GM12872 (cell line): ENCODE data around the gene MAGED1.
A peak's percentile ranks its signal among the peaks of the same experiment; 100 is the strongest.

Source experiments
- TF ChIP-seq, protein P1 (sequence below): IDR thresholded peaks from 3 replicates; pipeline ENCODE4 v1.5.1; 2011; ENCODE audit warnings: low read depth, mild to moderate bottlenecking, low read length, moderate library complexity; ENCODE audit not compliant: insufficient read depth

Gene MAGED1

GRCh38 chrX:51857159-51857733 lies 36.2 kb upstream of the MAGED1 start:
- TF ChIP-seq, protein P1, sequence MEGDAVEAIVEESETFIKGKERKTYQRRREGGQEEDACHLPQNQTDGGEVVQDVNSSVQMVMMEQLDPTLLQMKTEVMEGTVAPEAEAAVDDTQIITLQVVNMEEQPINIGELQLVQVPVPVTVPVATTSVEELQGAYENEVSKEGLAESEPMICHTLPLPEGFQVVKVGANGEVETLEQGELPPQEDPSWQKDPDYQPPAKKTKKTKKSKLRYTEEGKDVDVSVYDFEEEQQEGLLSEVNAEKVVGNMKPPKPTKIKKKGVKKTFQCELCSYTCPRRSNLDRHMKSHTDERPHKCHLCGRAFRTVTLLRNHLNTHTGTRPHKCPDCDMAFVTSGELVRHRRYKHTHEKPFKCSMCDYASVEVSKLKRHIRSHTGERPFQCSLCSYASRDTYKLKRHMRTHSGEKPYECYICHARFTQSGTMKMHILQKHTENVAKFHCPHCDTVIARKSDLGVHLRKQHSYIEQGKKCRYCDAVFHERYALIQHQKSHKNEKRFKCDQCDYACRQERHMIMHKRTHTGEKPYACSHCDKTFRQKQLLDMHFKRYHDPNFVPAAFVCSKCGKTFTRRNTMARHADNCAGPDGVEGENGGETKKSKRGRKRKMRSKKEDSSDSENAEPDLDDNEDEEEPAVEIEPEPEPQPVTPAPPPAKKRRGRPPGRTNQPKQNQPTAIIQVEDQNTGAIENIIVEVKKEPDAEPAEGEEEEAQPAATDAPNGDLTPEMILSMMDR, result no peak

GRCh38 chrX:51860679-51861078 lies 32.7 kb upstream of the MAGED1 start:
- TF ChIP-seq, protein P1, result peak; percentile 54; the same call in 2 of the 3 replicates

DNA sequence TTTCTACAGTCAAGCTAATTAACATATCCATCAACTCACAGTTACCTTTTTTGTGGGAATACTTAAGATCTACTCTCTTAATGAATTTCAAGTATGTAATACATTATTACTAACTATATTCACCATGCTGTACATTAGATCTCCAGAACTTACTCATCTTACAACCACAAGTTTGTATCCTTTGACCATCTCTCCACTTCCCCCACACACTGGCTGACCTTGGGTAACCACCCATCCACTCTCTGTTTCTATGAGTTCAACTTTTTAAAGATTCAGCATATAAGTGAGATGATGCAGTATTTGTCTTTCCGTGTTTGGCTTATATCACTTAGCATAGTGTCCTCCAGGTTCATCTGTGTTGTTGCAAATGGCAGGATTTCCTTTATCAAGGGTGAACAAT lies 30.5 kb upstream of the MAGED1 start:
- TF ChIP-seq, protein P1, result no peak

DNA sequence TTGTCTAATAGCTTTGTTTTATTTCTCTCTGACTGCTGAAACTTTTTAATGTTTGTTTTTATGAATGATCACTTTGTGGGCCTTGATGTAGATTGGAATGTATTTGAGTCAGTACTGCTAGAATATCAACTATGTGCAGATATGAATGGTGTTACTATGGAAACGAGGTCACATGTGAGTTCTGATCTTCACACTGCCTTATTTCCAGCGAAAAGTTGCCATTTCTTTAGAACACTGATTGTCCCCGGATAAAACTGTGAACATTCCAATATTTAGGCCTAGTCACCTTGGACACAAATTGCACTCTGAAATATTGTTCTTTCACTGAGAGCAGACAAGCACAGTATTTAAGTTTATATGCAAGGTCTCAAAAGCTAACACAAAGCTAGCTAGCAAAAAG lies 27.2 kb upstream of the MAGED1 start:
- TF ChIP-seq, protein P1, result no peak

GRCh38 chrX:51867626-51868025 lies 25.8 kb upstream of the MAGED1 start:
- TF ChIP-seq, protein P1, result no peak

- TF ChIP-seq, protein P1, result no peak
Observed at GRCh38 chrX:51870354-51870753, 23.1 kb upstream of the MAGED1 start.

DNA sequence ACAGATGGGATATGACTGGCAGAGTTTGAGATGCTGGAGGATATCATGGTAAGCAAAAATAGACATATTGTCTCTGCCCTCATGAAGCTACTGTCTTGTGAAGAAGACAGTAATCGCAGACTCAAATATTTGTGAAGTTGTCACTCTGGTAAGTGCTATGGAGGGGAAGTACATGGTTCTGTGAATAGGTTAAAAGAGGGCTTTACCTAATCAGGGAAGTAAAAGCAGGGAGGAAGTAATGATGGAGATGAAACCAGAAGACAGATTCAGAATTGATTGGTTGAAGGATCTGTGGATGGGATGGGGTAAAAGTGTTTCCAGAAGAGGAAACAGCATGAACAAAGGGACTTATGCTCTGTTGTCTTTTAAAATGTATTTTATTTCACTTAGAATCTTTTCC lies 19.3 kb upstream of the MAGED1 start:
- TF ChIP-seq, protein P1, result no peak
